ENCODE results near the gene CDCA5.

Gene CDCA5

DNA sequence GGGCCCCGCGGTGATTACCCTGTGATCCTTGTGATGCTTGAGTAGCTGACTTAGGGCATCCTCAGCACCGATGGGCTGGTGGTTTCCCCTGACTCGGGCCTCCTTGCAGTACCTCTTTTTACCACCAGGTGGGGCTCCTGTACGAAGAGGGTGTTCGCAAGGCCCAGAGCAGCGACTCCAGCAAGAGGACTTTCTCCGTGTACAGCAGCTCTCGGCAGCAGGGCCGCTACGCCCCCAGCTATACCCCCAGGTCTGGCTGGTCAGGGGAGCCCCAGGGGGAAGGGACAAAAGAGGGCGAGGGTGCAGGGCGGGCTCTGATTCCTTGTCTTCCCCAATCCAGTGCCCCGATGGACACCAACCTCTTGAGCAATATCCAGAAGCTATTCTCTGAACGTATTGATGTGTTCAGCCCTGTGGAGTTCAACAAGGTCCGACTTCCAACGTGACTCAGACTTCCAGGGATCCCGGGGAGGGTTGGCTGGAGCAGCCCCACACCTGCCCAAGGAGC is 26.6 kb upstream of the CDCA5 start:
- Histone ChIP-seq H2BK120ac (ENCODE audit: low read depth, low read length) (no peak overlapping the region), H3K9ac (ENCODE audit: low read depth, low read length, poor library complexity) (no peak overlapping the region), H2BK15ac (ENCODE audit: low read length) (no peak overlapping the region), H2AK5ac (ENCODE audit: low read depth, low read length) (no peak overlapping the region), H3K79me1 (ENCODE audit: low read depth, low read length) (peaks cover 9% of the 10 kb centered on the region), H3K4me3 (ENCODE audit: low read length in 2 of 2) (no peak overlapping the region), H2AFZ (ENCODE audit: low read length) (peak overlapping the region; percentile 68), H3K4me2 (ENCODE audit: insufficient read depth, low read length, poor library complexity, severe bottlenecking) (no peak overlapping the region), H3K18ac (ENCODE audit: low read length) (no peak overlapping the region), H3K23ac (ENCODE audit: low read depth, low read length, poor library complexity) (no peak overlapping the region), H2BK12ac (ENCODE audit: low read length) (no peak overlapping the region), H4K8ac (ENCODE audit: low read depth, low read length) (no peak overlapping the region), H3K9me3 (replicated peaks in 1 of 2; ENCODE audit: control insufficient read depth in 2 of 2, insufficient read depth in 1 of 2, low read depth in 1 of 2, low read length in 2 of 2) (no peaks in the 10 kb centered on the region), H4K91ac (ENCODE audit: low read depth, low read length, poor library complexity) (no peak overlapping the region), H3K4me1 (ENCODE audit: control insufficient read depth in 2 of 2, insufficient read depth in 1 of 2, low read depth in 1 of 2, low read length in 2 of 2) (peaks cover 7 to 18% of the 10 kb centered on the region in 2 donors), H3K4ac (ENCODE audit: low read length) (no peak overlapping the region), H2BK5ac (ENCODE audit: low read length) (no peak overlapping the region), H3K14ac (ENCODE audit: low read length) (no peak overlapping the region), H3K27ac (replicated peaks; ENCODE audit: low read length) (no peak overlapping the region), H3K36me3 (replicated peaks in 1 of 2; ENCODE audit: control insufficient read depth in 2 of 2, insufficient read depth in 2 of 2, low read length in 2 of 2) (peaks cover 12 to 45% of the 10 kb centered on the region in 2 donors), H3K27me3 (ENCODE audit: control insufficient read depth in 3 of 3, insufficient read depth in 3 of 3, low read depth in 1 of 3, low read length in 3 of 3) (no peaks in the 10 kb centered on the region)
- peak; percentile 85 for DNase-seq (ENCODE audit: low spot score)
- WGBS, 2 donors (ENCODE audit: extremely low coverage in 2 of 2, insufficient read length in 2 of 2, insufficient replicate concordance in 1 of 2) = no CpG with 5 or more reads among the region's 18 CpGs

- H3K4me3 ChIP-seq (ENCODE audit: low read length in 2 of 2) = no peak overlapping the region
- H2BK15ac ChIP-seq (ENCODE audit: low read length) = no peak overlapping the region
- H3K23ac ChIP-seq (ENCODE audit: low read depth, low read length, poor library complexity) = no peak overlapping the region
- no peak overlapping the region for H3K4ac ChIP-seq (ENCODE audit: low read length)
- H3K27ac ChIP-seq (replicated peaks; ENCODE audit: low read length) = no peak overlapping the region
- H2BK12ac ChIP-seq (ENCODE audit: low read length) = no peak overlapping the region
- peaks cover 7 to 18% of the 10 kb centered on the region in 2 donors for H3K4me1 ChIP-seq (ENCODE audit: control insufficient read depth in 2 of 2, insufficient read depth in 1 of 2, low read depth in 1 of 2, low read length in 2 of 2)
- no peak overlapping the region for H3K4me2 ChIP-seq (ENCODE audit: insufficient read depth, low read length, poor library complexity, severe bottlenecking)
- no peak overlapping the region for H4K8ac ChIP-seq (ENCODE audit: low read depth, low read length)
- DNase-seq (ENCODE audit: low spot score) = no peak
- H2AK5ac ChIP-seq (ENCODE audit: low read depth, low read length) = no peak overlapping the region
- peaks cover 8 to 38% of the 10 kb centered on the region in 2 donors for H3K36me3 ChIP-seq (replicated peaks in 1 of 2; ENCODE audit: control insufficient read depth in 2 of 2, insufficient read depth in 2 of 2, low read length in 2 of 2)
- peaks cover 9% of the 10 kb centered on the region for H3K79me1 ChIP-seq (ENCODE audit: low read depth, low read length)
- H3K18ac ChIP-seq (ENCODE audit: low read length) = no peak overlapping the region
- WGBS, 2 donors (ENCODE audit: extremely low coverage in 2 of 2, insufficient read length in 2 of 2, insufficient replicate concordance in 1 of 2) = no CpG with 5 or more reads among the region's 36 CpGs
- H3K14ac ChIP-seq (ENCODE audit: low read length) = no peak overlapping the region
- H4K91ac ChIP-seq (ENCODE audit: low read depth, low read length, poor library complexity) = no peak overlapping the region
- no peak overlapping the region for H2BK5ac ChIP-seq (ENCODE audit: low read length)
- H3K9me3 ChIP-seq (replicated peaks in 1 of 2; ENCODE audit: control insufficient read depth in 2 of 2, insufficient read depth in 1 of 2, low read depth in 1 of 2, low read length in 2 of 2) = no peaks in the 10 kb centered on the region
- no peak overlapping the region for H2AFZ ChIP-seq (ENCODE audit: low read length)
- H3K9ac ChIP-seq (ENCODE audit: low read depth, low read length, poor library complexity) = no peak overlapping the region
- no peaks in the 10 kb centered on the region for H3K27me3 ChIP-seq (ENCODE audit: control insufficient read depth in 3 of 3, insufficient read depth in 3 of 3, low read depth in 1 of 3, low read length in 3 of 3)
- H2BK120ac ChIP-seq (ENCODE audit: low read depth, low read length) = no peak overlapping the region
These were observed 25.7 kb upstream of the CDCA5 start for GRCh38 chr11:65109231-65110198.

DNA sequence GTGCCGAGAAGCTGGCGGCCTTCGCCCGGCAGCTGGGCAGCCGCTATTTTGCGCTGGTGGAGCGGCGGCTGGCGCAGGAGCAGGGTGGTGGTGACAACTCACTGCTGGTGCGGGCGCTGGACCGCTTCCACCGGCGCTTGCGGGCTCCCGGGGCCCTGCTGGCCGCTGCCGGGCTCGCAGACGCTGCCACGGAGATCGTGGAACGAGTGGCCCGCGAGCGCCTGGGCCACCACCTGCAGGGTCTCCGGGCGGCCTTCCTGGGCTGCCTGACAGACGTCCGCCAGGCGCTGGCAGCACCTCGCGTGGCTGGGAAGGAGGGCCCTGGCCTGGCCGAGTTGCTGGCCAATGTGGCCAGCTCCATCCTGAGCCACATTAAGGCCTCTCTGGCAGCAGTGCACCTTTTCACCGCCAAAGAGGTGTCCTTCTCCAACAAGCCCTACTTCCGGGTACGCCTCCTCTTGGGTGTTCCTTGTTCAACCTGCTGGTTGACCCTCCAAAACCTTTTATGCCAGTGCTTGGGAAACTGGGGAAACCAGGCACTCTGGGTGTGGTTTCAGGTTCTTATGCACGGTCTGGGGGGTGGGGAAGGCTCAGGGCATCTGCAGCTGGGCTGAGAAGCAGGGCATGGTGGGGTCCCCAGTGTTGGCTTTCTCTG is 24.8 kb upstream of the CDCA5 start:
- Histone ChIP-seq H3K4me1 (ENCODE audit: control insufficient read depth in 2 of 2, insufficient read depth in 1 of 2, low read depth in 1 of 2, low read length in 2 of 2) (peaks cover 7 to 18% of the 10 kb centered on the region in 2 donors), H4K91ac (ENCODE audit: low read depth, low read length, poor library complexity) (no peak overlapping the region), H3K9me3 (replicated peaks in 1 of 2; ENCODE audit: control insufficient read depth in 2 of 2, insufficient read depth in 1 of 2, low read depth in 1 of 2, low read length in 2 of 2) (no peaks in the 10 kb centered on the region), H2BK120ac (ENCODE audit: low read depth, low read length) (no peak overlapping the region), H2BK5ac (ENCODE audit: low read length) (no peak overlapping the region), H2AK5ac (ENCODE audit: low read depth, low read length) (no peak overlapping the region), H2BK15ac (ENCODE audit: low read length) (no peak overlapping the region), H3K9ac (ENCODE audit: low read depth, low read length, poor library complexity) (no peak overlapping the region), H3K4me3 (ENCODE audit: low read length in 2 of 2) (no peak overlapping the region), H2BK12ac (ENCODE audit: low read length) (no peak overlapping the region), H3K27me3 (ENCODE audit: control insufficient read depth in 3 of 3, insufficient read depth in 3 of 3, low read depth in 1 of 3, low read length in 3 of 3) (no peaks in the 10 kb centered on the region), H3K4ac (ENCODE audit: low read length) (no peak overlapping the region), H3K79me1 (ENCODE audit: low read depth, low read length) (peaks cover 9% of the 10 kb centered on the region), H3K14ac (ENCODE audit: low read length) (no peak overlapping the region), H2AFZ (ENCODE audit: low read length) (no peak overlapping the region), H3K4me2 (ENCODE audit: insufficient read depth, low read length, poor library complexity, severe bottlenecking) (no peak overlapping the region), H3K27ac (replicated peaks; ENCODE audit: low read length) (no peak overlapping the region), H3K18ac (ENCODE audit: low read length) (no peak overlapping the region), H4K8ac (ENCODE audit: low read depth, low read length) (no peak overlapping the region), H3K36me3 (replicated peaks in 1 of 2; ENCODE audit: control insufficient read depth in 2 of 2, insufficient read depth in 2 of 2, low read length in 2 of 2) (peaks cover 6 to 29% of the 10 kb centered on the region in 2 donors), H3K23ac (ENCODE audit: low read depth, low read length, poor library complexity) (no peak overlapping the region)
- no CpG with 5 or more reads among the region's 38 CpGs for WGBS, 2 donors (ENCODE audit: extremely low coverage in 2 of 2, insufficient read length in 2 of 2, insufficient replicate concordance in 1 of 2)
- DNase-seq (ENCODE audit: low spot score) = no peak

Measured in neuronal stem cell (in vitro differentiated cells).